Measurements from ENCODE around the gene CFAP54. TPM values are rescaled to one million over a fixed set of nuclear protein-coding genes. Genes with fewer than 3 reads are reported as not detected.
A peak's percentile ranks its signal among the peaks of the same experiment; 100 is the strongest.
"Not testable (repeated sequence)": the region's sequence is repeated elsewhere in the genome, so short reads cannot be mapped to it uniquely, and the experiment has no call there.

The CFAP54 gene
- total RNA-seq, 2 donors from 2014 or later: 0.24 to 0.67 TPM

DNA sequence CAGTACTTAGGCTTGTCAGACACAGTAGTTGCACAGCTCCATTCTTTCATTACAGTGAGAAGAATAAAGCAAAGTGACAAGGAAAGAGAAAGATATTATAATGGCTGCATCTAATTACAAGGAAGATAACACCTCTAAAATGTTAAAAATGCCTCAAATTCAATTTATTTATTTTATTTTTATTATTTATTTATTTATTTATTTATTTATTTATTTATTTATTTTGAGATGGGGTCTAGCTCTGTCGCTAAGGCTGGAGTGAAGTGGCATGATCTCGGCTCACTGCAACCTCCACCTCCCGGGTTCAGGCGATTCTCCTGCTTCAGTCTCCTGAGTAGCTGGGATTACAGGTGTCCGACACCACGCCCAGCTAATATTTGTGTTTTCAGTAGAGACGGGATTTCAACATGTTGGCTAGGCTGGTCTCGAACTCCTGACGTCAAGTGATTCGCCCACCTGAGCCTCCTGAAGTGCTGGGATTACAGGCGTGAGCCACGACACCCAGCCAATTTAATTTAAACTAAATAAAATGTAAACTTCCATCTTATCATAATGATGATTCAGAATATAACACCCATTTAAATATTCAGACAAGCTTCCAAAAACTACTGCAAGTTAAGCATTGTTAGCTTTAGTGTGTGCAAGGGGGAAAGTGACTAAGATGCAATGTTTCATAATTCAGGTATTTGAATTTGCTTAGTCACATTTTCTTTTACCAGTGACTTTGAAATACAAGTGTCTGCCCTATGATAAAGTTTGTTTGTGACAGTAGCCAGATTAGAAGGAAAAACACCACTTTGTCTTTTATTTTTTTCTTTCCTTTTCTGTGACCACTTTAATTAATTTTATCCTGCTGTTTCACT, 2.4 kb upstream of the CFAP54 start:
- Mint-ChIP-seq H3K4me1 (ENCODE audit: low read depth) (peaks cover 34% of the 10 kb centered on the region), H3K36me3 (ENCODE audit: insufficient read depth in 2 of 2) (no peaks in the 10 kb centered on the region), H3K9me3 (no peaks in the 10 kb centered on the region), H3K27me3 (ENCODE audit: low read depth) (peaks cover 16% of the 10 kb centered on the region), H3K4me3 (peak overlapping the region in 1 of 2 donors; percentile 32), H3K27ac (peak overlapping the region; percentile 48)
- ATAC-seq (replicated peaks in 1 of 2) (no peak), DNase-seq (no peak)

GRCh38 chr12:96487634-96488033, 1.7 kb upstream of the CFAP54 start:
- Mint-ChIP-seq H3K4me3 (peak overlapping the region in 1 of 2 donors; percentile 32), H3K27me3 (ENCODE audit: low read depth) (peaks cover 16% of the 10 kb centered on the region), H3K36me3 (ENCODE audit: insufficient read depth in 2 of 2) (no peaks in the 10 kb centered on the region), H3K9me3 (no peaks in the 10 kb centered on the region), H3K4me1 (ENCODE audit: low read depth) (peaks cover 34% of the 10 kb centered on the region), H3K27ac (peak overlapping the region; percentile 48)
- ATAC-seq (replicated peaks in 1 of 2) (no peak), DNase-seq (no peak)

- H3K27ac Mint-ChIP-seq: no peak overlapping the region
- H3K36me3 Mint-ChIP-seq (ENCODE audit: insufficient read depth in 2 of 2): no peaks in the 10 kb centered on the region
- no peak overlapping the region for H3K4me3 Mint-ChIP-seq
- no peak for ATAC-seq (replicated peaks in 1 of 2)
- H3K27me3 Mint-ChIP-seq (ENCODE audit: low read depth): peaks cover 8% of the 10 kb centered on the region
- peaks cover 13% of the 10 kb centered on the region for H3K4me1 Mint-ChIP-seq (ENCODE audit: low read depth)
- DNase-seq: no peak
- no peaks in the 10 kb centered on the region for H3K9me3 Mint-ChIP-seq
Measured at GRCh38 chr12:96493106-96493505, 3.7 kb downstream of the CFAP54 start.

GRCh38 chr12:96494154-96494553, 4.8 kb downstream of the CFAP54 start:
- not testable (repeated sequence) for DNase-seq; H3K9me3 Mint-ChIP-seq; H3K27ac Mint-ChIP-seq; H3K4me3 Mint-ChIP-seq; H3K36me3 Mint-ChIP-seq (ENCODE audit: insufficient read depth in 2 of 2); ATAC-seq (replicated peaks in 1 of 2); H3K27me3 Mint-ChIP-seq (ENCODE audit: low read depth)
- peaks cover 16% of the 10 kb centered on the region for H3K4me1 Mint-ChIP-seq (ENCODE audit: low read depth)

DNA sequence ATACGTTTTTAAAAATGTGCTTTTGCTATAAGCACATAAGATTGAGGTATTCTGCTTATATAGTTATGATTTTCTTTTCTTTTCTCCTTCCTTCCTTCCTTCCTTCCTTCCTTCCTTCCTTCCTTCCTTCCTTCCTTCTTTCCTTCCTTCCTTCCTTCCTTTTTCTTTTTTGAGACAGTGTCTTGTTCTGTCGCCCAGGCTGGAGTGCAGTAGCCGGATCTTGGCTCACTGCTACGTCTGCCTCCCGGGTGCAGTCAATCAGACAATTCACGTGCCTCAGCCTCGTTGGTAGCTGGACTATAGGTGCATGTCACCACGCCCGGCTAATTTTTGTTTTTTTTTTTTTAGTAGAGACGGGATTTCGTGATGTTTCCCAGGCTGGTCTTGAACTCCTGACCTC, 5.8 kb downstream of the CFAP54 start:
- DNase-seq: no peak
- H3K9me3 Mint-ChIP-seq: no peaks in the 10 kb centered on the region
- H3K4me3 Mint-ChIP-seq: no peak overlapping the region
- peaks cover 8% of the 10 kb centered on the region for H3K27me3 Mint-ChIP-seq (ENCODE audit: low read depth)
- H3K36me3 Mint-ChIP-seq (ENCODE audit: insufficient read depth in 2 of 2): no peaks in the 10 kb centered on the region
- peaks cover 8% of the 10 kb centered on the region for H3K4me1 Mint-ChIP-seq (ENCODE audit: low read depth)
- H3K27ac Mint-ChIP-seq: no peak overlapping the region
- ATAC-seq (replicated peaks in 1 of 2): no peak

GRCh38 chr12:96495841-96496545, 6.6 kb downstream of the CFAP54 start:
- Mint-ChIP-seq H3K9me3 (no peaks in the 10 kb centered on the region), H3K27me3 (ENCODE audit: low read depth) (peaks cover 5% of the 10 kb centered on the region), H3K4me3 (no peak overlapping the region), H3K27ac (no peak overlapping the region), H3K36me3 (ENCODE audit: insufficient read depth in 2 of 2) (no peaks in the 10 kb centered on the region), H3K4me1 (ENCODE audit: low read depth) (peaks cover 11% of the 10 kb centered on the region)
- ATAC-seq (replicated peaks in 1 of 2): no peak
- DNase-seq: no peak

GRCh38 chr12:96496944-96497343, 7.6 kb downstream of the CFAP54 start:
- DNase-seq: no peak
- H3K27ac Mint-ChIP-seq: no peak overlapping the region
- H3K27me3 Mint-ChIP-seq (ENCODE audit: low read depth): no peaks in the 10 kb centered on the region
- H3K4me1 Mint-ChIP-seq (ENCODE audit: low read depth): peaks cover 20% of the 10 kb centered on the region
- H3K36me3 Mint-ChIP-seq (ENCODE audit: insufficient read depth in 2 of 2): no peaks in the 10 kb centered on the region
- H3K9me3 Mint-ChIP-seq: no peaks in the 10 kb centered on the region
- no peak overlapping the region for H3K4me3 Mint-ChIP-seq
- no peak for ATAC-seq (replicated peaks in 1 of 2)

- DNase-seq (no peak), ATAC-seq (replicated peaks in 1 of 2) (no peak)
- H3K27me3 Mint-ChIP-seq (ENCODE audit: low read depth): no peaks in the 10 kb centered on the region
- no peaks in the 10 kb centered on the region for H3K36me3 Mint-ChIP-seq (ENCODE audit: insufficient read depth in 2 of 2)
- H3K4me3 Mint-ChIP-seq: no peak overlapping the region
- H3K9me3 Mint-ChIP-seq: no peaks in the 10 kb centered on the region
- H3K27ac Mint-ChIP-seq: no peak overlapping the region
- H3K4me1 Mint-ChIP-seq (ENCODE audit: low read depth): peaks cover 29% of the 10 kb centered on the region
Measured at GRCh38 chr12:96497855-96498254, 8.5 kb downstream of the CFAP54 start.

GRCh38 chr12:96500693-96501092, 11.3 kb downstream of the CFAP54 start:
- ATAC-seq (replicated peaks in 1 of 2): no peak
- no peaks in the 10 kb centered on the region for H3K36me3 Mint-ChIP-seq (ENCODE audit: insufficient read depth in 2 of 2)
- no peaks in the 10 kb centered on the region for H3K27me3 Mint-ChIP-seq (ENCODE audit: low read depth)
- H3K9me3 Mint-ChIP-seq: no peaks in the 10 kb centered on the region
- peaks cover 37% of the 10 kb centered on the region for H3K4me1 Mint-ChIP-seq (ENCODE audit: low read depth)
- peak overlapping the region; percentile 93 for H3K27ac Mint-ChIP-seq
- DNase-seq: no peak
- peak overlapping the region in 1 of 2 donors; percentile 35 for H3K4me3 Mint-ChIP-seq

DNA sequence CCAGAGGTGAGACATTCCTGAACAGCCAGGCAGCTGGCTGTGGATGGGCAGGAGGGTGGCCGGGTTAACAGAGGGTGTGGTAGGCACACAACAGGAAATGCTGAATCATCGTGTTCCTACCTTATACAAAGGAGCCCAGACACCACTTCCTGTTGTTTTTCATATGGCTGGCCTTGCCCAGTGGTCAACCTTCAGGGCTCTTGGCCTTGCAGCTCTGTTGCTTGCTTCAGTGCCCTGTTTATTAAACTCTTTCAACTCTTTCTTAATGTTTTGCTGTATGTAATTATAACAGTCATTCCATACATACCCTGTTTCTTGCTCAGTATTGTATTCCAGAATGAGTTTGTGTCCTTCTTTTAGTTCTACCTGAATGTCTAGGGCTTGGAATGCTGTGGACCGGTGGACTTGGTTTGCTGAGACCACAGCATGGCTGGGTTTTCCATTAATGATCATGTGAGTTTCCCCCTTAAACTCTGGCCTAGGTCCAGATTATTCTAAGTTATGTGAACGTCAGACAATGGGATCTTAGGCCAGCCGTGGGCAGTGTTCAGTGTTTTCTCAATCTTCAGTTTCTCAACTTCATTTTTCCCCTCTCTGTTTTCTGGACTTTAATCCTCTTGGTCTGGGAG, 11.9 kb downstream of the CFAP54 start:
- DNase-seq: peak; percentile 19 to 48
- ATAC-seq (replicated peaks in 1 of 2): peak; percentile 83 to 97
- peak overlapping the region; percentile 93 for H3K27ac Mint-ChIP-seq
- H3K36me3 Mint-ChIP-seq (ENCODE audit: insufficient read depth in 2 of 2): no peaks in the 10 kb centered on the region
- H3K4me3 Mint-ChIP-seq: peak overlapping the region; percentile 35 to 60
- H3K4me1 Mint-ChIP-seq (ENCODE audit: low read depth): peaks cover 37% of the 10 kb centered on the region
- no peaks in the 10 kb centered on the region for H3K9me3 Mint-ChIP-seq
- H3K27me3 Mint-ChIP-seq (ENCODE audit: low read depth): no peaks in the 10 kb centered on the region

DNA sequence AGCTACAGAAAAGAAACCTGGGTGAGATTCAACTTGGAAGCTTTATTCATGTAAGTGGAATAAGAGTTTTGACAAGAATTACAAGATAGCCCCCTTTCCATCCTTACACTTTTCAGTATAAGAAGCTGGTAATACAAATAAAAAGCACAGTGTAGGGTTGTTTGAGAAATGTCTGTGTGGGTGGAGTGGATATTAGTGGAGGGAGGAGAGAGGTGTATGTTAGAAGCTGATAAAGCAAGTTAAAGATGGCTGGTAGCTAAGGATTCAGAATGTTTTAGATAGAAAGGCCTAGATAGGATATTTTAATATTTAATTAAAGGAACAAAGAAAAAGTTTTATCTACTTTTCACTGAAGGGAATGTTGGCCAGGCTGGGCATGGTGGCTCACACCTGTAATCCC, 12.5 kb downstream of the CFAP54 start:
- peaks cover 37% of the 10 kb centered on the region for H3K4me1 Mint-ChIP-seq (ENCODE audit: low read depth)
- ATAC-seq (replicated peaks in 1 of 2) (peak in 1 of 2 donors; percentile 33), DNase-seq (no peak)
- H3K36me3 Mint-ChIP-seq (ENCODE audit: insufficient read depth in 2 of 2): no peaks in the 10 kb centered on the region
- H3K4me3 Mint-ChIP-seq: peak overlapping the region; percentile 35 to 60
- peak overlapping the region; percentile 93 for H3K27ac Mint-ChIP-seq
- H3K27me3 Mint-ChIP-seq (ENCODE audit: low read depth): no peaks in the 10 kb centered on the region
- H3K9me3 Mint-ChIP-seq: no peaks in the 10 kb centered on the region

GRCh38 chr12:96502477-96502876, 13.1 kb downstream of the CFAP54 start:
- Mint-ChIP-seq H3K4me3 (peak overlapping the region; percentile 47 to 57), H3K36me3 (ENCODE audit: insufficient read depth in 2 of 2) (no peaks in the 10 kb centered on the region), H3K27me3 (ENCODE audit: low read depth) (no peaks in the 10 kb centered on the region), H3K4me1 (ENCODE audit: low read depth) (peaks cover 37% of the 10 kb centered on the region), H3K9me3 (no peaks in the 10 kb centered on the region), H3K27ac (peak overlapping the region; percentile 70)
- DNase-seq: peak in 1 of 2 donors; percentile 19
- ATAC-seq (replicated peaks in 1 of 2): peak; percentile 55 to 63

- ATAC-seq (replicated peaks in 1 of 2) (no peak), DNase-seq (no peak)
- Mint-ChIP-seq H3K36me3 (ENCODE audit: insufficient read depth in 2 of 2) (no peaks in the 10 kb centered on the region), H3K4me1 (ENCODE audit: low read depth) (peaks cover 37% of the 10 kb centered on the region), H3K27me3 (ENCODE audit: low read depth) (no peaks in the 10 kb centered on the region), H3K4me3 (peak overlapping the region; percentile 47 to 57), H3K27ac (peak overlapping the region; percentile 40), H3K9me3 (no peaks in the 10 kb centered on the region)
Measured at GRCh38 chr12:96502949-96503532, 13.7 kb downstream of the CFAP54 start.
